Activated T-helper 2 cell treated with anti-CD3 and anti-CD28 coated beads, Interferon-gamma antibody, Interleukin-2, Interleukin-4, amounts not matched to agents 10 μg/mL and 5 μg/mL and 100 μg/mL, durations not matched to agents 14 hours and 24 hours and 36 hours (primary cell): Measurements from ENCODE around the gene CFAP97D2. TPM values are rescaled to one million over a fixed set of nuclear protein-coding genes. Genes with fewer than 3 reads are reported as not detected.
"Not testable (repeated sequence)": the region's sequence is repeated elsewhere in the genome, so short reads cannot be mapped to it uniquely, and the experiment has no call there.

Source experiments
- DNase-seq: peaks from one replicate; pipeline ENCODE4 v3.0.0; 2021; ENCODE audit warnings: low spot score
- H3K27ac Mint-ChIP-seq: one replicate; pipeline ENCODE4 v1.8.0; 2021; ENCODE audit warnings: mixed read lengths
- H3K27me3 Mint-ChIP-seq: one replicate; pipeline ENCODE4 v1.8.0; 2021; ENCODE audit warnings: low read depth, mixed read lengths
- H3K36me3 Mint-ChIP-seq: one replicate; pipeline ENCODE4 v1.8.0; 2021; ENCODE audit warnings: low read depth, mixed read lengths
- H3K4me1 Mint-ChIP-seq: one replicate; pipeline ENCODE4 v1.8.0; 2021; ENCODE audit warnings: low read depth, mixed read lengths
- H3K4me3 Mint-ChIP-seq: one replicate; pipeline ENCODE4 v1.8.0; 2021; ENCODE audit warnings: low read depth, mild to moderate bottlenecking, moderate library complexity, mixed read lengths
- H3K9me3 Mint-ChIP-seq: one replicate; pipeline ENCODE4 v1.8.0; 2021; ENCODE audit warnings: mixed read lengths
- intact Hi-C: fragments of 100-400 bp; cut with micrococcal nuclease; formaldehyde crosslinking; loops from one replicate; pipeline ENCODE4 v1.15.1; 2023
- total RNA-seq: library from RNA; stranded (reverse); gene quantifications from 2 replicates; pipeline ENCODE4 v1.2.3, GENCODE V29; 2022

Gene CFAP97D2
- total RNA-seq, 1 donor from 2014 or later: not detected

DNA sequence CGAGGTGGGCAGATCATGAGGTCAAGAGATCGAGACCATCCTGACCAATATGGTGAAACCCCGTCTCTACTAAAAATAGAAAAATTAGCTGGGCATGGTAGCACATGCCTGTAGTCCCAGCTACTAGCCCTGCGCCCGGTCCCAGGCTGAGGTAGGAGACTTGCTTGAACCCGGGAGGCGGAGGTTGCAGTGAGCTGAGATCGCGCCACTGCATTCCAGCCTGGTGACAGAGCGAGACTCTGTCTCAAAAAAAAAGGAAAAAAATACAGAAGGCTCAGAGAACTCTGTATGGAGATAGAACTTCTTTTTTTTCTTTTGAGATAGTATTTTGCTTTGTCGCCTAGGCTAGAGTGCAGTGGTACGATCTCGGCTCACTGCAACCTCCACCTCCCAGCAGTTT, 85.3 kb downstream of the CFAP97D2 start:
- H3K36me3 Mint-ChIP-seq: peaks cover 84% of the 10 kb centered on the region
- H3K9me3 Mint-ChIP-seq, intact Hi-C loops, H3K4me3 Mint-ChIP-seq, DNase-seq, H3K27me3 Mint-ChIP-seq, H3K27ac Mint-ChIP-seq: not testable (repeated sequence)
- peaks cover 37% of the 10 kb centered on the region for H3K4me1 Mint-ChIP-seq

DNA sequence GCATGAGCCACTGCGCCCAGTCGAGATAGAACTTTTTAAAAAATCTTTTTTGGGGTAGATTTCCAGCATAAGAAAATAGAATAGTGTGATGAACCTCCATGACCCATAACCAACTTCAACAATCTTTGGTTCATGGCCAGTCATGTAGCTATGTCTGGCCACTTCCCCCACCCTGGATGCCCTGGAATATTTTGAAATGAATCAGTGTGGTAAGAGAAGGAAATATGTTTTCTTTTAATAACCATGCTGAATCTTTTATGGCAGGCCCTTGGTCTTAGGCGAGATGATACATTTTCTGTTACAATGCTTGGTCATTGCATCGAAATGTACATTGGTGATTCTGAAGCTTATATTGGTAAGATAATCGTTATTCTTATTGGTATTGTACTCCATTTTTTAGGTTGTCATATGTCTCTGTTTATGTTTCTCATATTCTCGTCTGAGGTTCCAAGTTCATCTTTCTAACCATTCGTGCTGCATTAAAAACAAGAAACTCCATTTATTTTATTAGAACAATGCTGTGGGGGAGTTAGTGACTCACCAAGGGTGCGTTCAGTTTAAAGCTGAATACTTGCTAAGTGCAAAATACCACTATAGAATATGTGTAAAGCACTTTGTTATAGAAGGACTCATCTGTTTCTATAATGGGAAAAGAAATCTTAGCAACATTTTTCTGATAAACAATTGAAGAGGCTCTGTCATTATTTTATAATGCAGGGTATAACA, 86.0 kb downstream of the CFAP97D2 start:
- DNase-seq: no peak
- H3K4me1 Mint-ChIP-seq: peaks cover 38% of the 10 kb centered on the region
- no peak overlapping the region for H3K27ac Mint-ChIP-seq
- intact Hi-C loops: no loop called here
- peaks cover 81% of the 10 kb centered on the region for H3K36me3 Mint-ChIP-seq
- H3K4me3 Mint-ChIP-seq: no peak overlapping the region
- H3K27me3 Mint-ChIP-seq: no peaks in the 10 kb centered on the region
- no peaks in the 10 kb centered on the region for H3K9me3 Mint-ChIP-seq

DNA sequence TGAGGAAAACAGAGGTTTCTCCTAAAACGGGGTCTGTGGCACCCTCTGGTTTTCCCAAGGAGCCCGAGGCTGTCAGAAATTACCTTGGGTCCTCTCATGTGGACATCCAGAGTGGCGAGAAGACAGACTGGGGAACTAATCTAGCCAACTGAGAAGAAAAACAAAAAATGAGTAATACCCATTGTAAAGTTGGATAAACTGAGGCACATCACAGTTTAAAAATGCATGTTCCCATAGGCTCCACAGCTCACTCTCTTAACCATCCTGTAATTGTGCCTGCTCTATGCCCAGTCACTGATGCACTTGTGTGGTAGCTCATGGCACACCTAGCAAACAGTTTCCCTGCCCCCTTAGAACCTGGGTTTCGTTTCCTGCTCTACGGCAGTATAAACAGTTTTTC, 87.2 kb downstream of the CFAP97D2 start:
- Mint-ChIP-seq H3K4me1 (peaks cover 37% of the 10 kb centered on the region), H3K27ac (no peak overlapping the region)
- intact Hi-C loops: no loop called here

DNA sequence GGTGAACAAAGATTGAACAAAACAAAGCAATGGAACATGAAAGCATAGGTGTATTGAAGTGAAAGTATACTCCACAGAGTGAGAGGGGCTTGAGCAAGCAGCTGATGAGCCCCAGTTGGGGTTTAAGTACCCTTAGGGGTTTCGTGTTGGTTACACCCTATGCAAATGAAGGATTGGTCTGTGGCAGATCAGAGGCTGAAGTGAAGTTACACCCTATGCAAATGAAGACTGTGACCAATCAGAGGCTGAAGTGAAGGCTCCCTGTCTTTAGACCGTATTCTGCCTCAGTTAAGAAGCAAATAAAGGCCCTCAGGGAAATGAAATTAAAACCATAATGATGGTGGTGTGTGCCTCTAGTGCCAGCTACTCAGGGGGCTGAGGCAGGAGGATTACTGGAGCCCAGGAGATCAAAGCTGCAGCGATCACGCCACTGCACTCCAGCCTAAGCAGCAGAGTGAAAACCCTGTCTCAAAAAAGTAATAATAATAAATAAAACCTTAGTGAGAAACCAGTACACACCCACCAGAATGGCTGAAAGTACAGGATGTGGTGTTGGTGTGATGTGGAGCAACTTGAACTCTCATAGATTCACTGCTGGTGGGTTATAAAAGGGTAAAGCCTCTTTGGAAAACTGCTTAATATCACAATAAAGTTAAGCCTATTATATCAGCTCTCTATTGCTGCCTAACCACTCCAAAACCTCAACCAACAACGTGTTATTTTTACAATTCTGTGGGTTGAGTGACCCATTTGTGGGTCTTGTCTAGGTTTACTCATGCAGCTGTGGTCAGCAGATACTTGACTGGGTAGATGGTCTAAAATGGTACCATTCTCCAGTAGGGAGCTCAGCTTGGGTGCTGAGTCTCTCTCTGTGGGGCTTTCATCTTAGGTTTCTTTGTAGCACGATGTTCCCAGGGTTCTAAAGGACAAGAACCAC, 89.6 kb downstream of the CFAP97D2 start:
- Mint-ChIP-seq H3K4me3 (no peak overlapping the region), H3K4me1 (peaks cover 20% of the 10 kb centered on the region), H3K9me3 (no peaks in the 10 kb centered on the region), H3K27me3 (no peaks in the 10 kb centered on the region), H3K27ac (peak overlapping the region; percentile 63), H3K36me3 (peaks cover 71% of the 10 kb centered on the region)
- intact Hi-C loops: no loop called here
- no peak for DNase-seq

More for the DNA sequence above, 87.2 kb downstream of the CFAP97D2 start:
- peaks cover 75% of the 10 kb centered on the region for H3K36me3 Mint-ChIP-seq
- H3K27me3 Mint-ChIP-seq: no peaks in the 10 kb centered on the region
- DNase-seq: no peak
- no peak overlapping the region for H3K4me3 Mint-ChIP-seq
- no peaks in the 10 kb centered on the region for H3K9me3 Mint-ChIP-seq

DNA sequence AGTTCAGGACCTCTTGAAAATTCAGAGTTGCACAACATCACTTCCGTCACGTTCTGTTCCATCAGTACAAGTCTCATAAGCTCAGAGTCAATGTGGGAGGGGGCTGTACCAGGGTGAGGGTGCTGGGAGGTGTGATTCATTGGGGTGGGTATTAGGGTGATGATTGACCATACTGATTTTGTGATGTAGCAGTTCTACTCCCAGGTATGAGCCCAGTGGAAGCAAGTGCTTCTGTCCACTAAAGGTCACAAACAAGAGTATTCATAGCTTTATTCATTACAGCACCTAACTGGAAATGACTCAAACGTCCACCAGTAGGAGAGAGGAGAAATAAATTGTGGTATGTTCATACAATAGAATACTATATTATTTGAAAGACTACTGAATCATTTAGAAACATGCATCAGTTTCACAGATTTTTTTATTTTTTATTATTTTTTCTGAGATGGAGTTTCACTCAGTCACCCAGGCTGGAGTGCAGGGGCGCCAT, 90.3 kb downstream of the CFAP97D2 start:
- no peak for DNase-seq
- Mint-ChIP-seq H3K27ac (peak overlapping the region; percentile 63), H3K4me1 (peaks cover 17% of the 10 kb centered on the region), H3K9me3 (no peaks in the 10 kb centered on the region), H3K4me3 (no peak overlapping the region), H3K36me3 (peaks cover 70% of the 10 kb centered on the region), H3K27me3 (no peaks in the 10 kb centered on the region)
- intact Hi-C loops: no loop called here

Other genes with a start within 250 kb of the CFAP97D2 start
- 0.16 and 0.27 TPM in 2 replicates for gene C13orf46, start 205.2 kb upstream of the CFAP97D2 start, total RNA-seq
- gene RASA3, start 46.6 kb upstream of the CFAP97D2 start, total RNA-seq: 13.7 and 13.9 TPM in 2 replicates
- 80.4 and 86.1 TPM in 2 replicates for gene CDC16, start 55.6 kb downstream of the CFAP97D2 start, total RNA-seq
- 45.9 and 49.9 TPM in 2 replicates for gene UPF3A, start 102.3 kb downstream of the CFAP97D2 start, total RNA-seq
- gene CHAMP1, start 135.2 kb downstream of the CFAP97D2 start, total RNA-seq: 41.7 and 45.6 TPM in 2 replicates